WTC11 (cell line): ENCODE results near the gene KLHL34.

ENCODE experiments used
- CTCF ChIP-seq: fragments of 200-600 bp; IDR thresholded peaks from 2 replicates; pipeline ENCODE4 v1.8.0; 2022; ENCODE audit warnings: antibody characterized with exemption
- E2F5 ChIP-seq: sonication (generic); formaldehyde crosslinking; IDR thresholded peaks from 2 replicates; pipeline ENCODE4 v1.8.1; 2022; ENCODE audit warnings: mild to moderate bottlenecking, moderate library complexity, missing genetic modification reagents
- EMX1 ChIP-seq: fragments of 250-450 bp; sonication (Bioruptor Pico); IDR thresholded peaks from 2 replicates; pipeline ENCODE4 v1.8.0; 2021; ENCODE audit warnings: mild to moderate bottlenecking
- FOXP1 ChIP-seq: sonication (generic); formaldehyde crosslinking; IDR thresholded peaks from 2 replicates; pipeline ENCODE4 v1.8.0; 2022; ENCODE audit warnings: missing genetic modification reagents, mild to moderate bottlenecking, moderate library complexity, borderline replicate concordance
- JAZF1 ChIP-seq: fragments of 250-450 bp; sonication (Bioruptor Pico); IDR thresholded peaks from 2 replicates; pipeline ENCODE4 v1.9.0; 2021; ENCODE audit warnings: moderate library complexity, mild to moderate bottlenecking, inconsistent platforms
- NFE2L1 ChIP-seq: sonication (generic); formaldehyde crosslinking; IDR thresholded peaks from 2 replicates; pipeline ENCODE4 v1.8.1; 2023; ENCODE audit warnings: missing genetic modification reagents
- NR1H2 ChIP-seq: sonication (generic); formaldehyde crosslinking; IDR thresholded peaks from 2 replicates; pipeline ENCODE4 v1.9.0; 2021; ENCODE audit warnings: mild to moderate bottlenecking, moderate library complexity, missing genetic modification reagents
- NR2C2 ChIP-seq: sonication (generic); formaldehyde crosslinking; IDR thresholded peaks from 2 replicates; pipeline ENCODE4 v1.8.0; 2022; ENCODE audit warnings: mild to moderate bottlenecking, missing genetic modification reagents
- RELA ChIP-seq: sonication (generic); formaldehyde crosslinking; IDR thresholded peaks from 2 replicates; pipeline ENCODE4 v1.8.1; 2022; ENCODE audit warnings: missing genetic modification reagents, mild to moderate bottlenecking, borderline replicate concordance
- TP53 ChIP-seq: sonication (generic); formaldehyde crosslinking; IDR thresholded peaks from 2 replicates; pipeline ENCODE4 v1.8.1; 2023; ENCODE audit warnings: mild to moderate bottlenecking, missing genetic modification reagents
- USF1 ChIP-seq: sonication (generic); formaldehyde crosslinking; IDR thresholded peaks from 2 replicates; pipeline ENCODE4 v1.8.0; 2022; ENCODE audit warnings: mild to moderate bottlenecking, missing genetic modification reagents

- TF ChIP-seq CTCF (no peak), RELA (no peak), USF1 (CRISPR knock-in tag) (no peak), EMX1 (no peak), TP53 (CRISPR knock-in tag) (no peak), NR2C2 (CRISPR knock-in tag) (no peak), JAZF1 (no peak), FOXP1 (CRISPR knock-in tag) (no peak), E2F5 (no peak), NR1H2 (no peak), NFE2L1 (CRISPR knock-in tag) (no peak)
Observed at GRCh38 chrX:21620234-21620633, 37.9 kb downstream of the KLHL34 start.
